Measurements from ENCODE around the gene DMD.
"Not testable (repeated sequence)": the region's sequence is repeated elsewhere in the genome, so short reads cannot be mapped to it uniquely, and the experiment has no call there.

Gene DMD

GRCh38 chrX:33211356-33212260, at the start of gene DMD:
TSS of gene DMD (minus strand) at chrX:33211549. CDS start at chrX:33211312, 237 bp downstream.
- DNase-seq, result peak; percentile 50

GRCh38 chrX:33252306-33252825, 41.0 kb upstream of the DMD start:
- no peak for DNase-seq

DNA sequence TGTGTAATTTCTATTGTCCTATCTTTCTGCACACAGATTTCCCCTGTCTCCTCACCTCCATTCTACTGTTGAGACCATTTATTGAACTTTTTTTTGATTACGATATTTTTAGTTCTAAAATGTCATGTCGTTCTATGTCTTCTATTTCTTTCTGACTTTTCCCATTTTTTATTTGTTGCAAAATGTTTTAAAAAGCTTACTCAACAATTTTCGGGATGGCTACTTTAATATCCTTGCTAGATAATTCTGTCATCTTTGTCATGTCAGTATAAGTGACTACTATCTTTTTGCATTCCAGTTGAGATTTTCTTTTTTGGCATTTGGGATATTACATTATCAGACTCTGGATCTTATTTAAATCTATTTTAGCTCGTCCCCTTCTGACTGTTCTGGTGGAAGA, 7.5 kb upstream of the DMD start:
- no peak for DNase-seq

DNA sequence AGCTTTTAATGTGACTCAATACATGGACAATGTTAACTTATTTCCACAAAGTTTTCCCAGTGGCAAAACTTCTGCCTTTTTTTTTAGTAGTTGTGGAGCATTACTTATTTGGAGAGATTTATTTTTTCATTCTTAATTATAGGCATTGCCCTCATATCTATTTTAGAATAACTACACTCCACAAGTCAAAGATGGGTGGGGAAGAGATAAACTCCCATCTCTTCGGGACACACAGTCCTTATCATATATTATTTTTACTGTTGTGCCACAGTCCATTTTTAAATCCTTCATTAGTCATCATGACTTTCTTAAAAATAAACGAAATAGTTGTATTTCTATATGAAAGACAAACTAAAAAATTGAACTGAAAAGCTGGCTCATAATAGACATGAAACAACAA, 1.2 kb downstream of the DMD start:
- no peak for DNase-seq

DNA sequence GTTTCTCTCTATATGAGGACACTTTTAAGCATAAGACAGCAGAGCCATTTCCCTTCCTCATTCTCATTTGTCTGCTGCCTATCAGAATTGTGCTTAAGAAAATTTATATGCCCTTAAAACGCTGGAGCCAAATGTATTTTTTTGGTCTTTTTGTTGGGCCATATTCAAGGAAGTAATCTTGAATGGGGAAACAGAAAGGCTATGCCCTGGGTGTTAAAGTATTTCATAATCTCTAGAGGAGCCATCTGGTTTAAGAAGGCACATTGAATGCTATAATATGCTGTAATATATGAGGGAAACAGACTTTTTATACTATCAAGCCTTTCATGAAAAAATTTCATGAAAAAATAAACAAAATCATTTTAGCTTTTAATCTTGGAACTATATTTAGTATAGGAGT, 4.3 kb downstream of the DMD start:
- no peak for DNase-seq

DNA sequence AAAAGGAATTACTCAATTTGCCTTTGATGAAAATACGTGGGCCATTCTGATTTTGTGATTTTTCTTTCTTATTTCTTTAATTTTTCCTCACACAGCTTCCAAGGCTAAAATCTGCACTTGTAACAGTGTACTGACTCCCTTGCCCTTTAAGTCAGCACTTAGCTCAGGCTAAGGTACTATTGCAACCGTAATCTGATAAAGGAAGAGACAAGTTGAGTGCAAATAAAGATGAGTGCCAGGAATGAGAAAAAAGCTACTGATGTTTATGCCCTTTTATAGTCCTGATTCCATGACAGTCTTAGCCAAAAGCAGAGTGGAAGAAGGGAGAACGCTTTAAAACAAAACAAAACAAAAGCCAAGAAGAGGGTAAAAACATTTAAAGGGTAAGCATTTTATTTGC, 6.0 kb downstream of the DMD start:
- DNase-seq, result no peak

- no peak for DNase-seq
Measured at GRCh38 chrX:33204889-33205288, 6.5 kb downstream of the DMD start.

- DNase-seq, result no peak
Measured at GRCh38 chrX:33198561-33199279, 12.6 kb downstream of the DMD start.

- DNase-seq, result no peak
Measured at GRCh38 chrX:33195698-33196097, 15.7 kb downstream of the DMD start.

GRCh38 chrX:33194876-33195433, 16.4 kb downstream of the DMD start:
- DNase-seq, result no peak

GRCh38 chrX:33194289-33194688, 17.1 kb downstream of the DMD start:
- DNase-seq, result no peak

- no peak for DNase-seq
Measured at GRCh38 chrX:33190016-33190415, 21.3 kb downstream of the DMD start.

- DNase-seq, result no peak
Measured at GRCh38 chrX:33188881-33189280, 22.5 kb downstream of the DMD start.

- no peak for DNase-seq
Measured at GRCh38 chrX:33188286-33188685, 23.1 kb downstream of the DMD start.

GRCh38 chrX:33184803-33185202, 26.5 kb downstream of the DMD start:
- not testable (repeated sequence) for DNase-seq

GRCh38 chrX:33183361-33183760, 28.0 kb downstream of the DMD start:
- peak; percentile 48 for DNase-seq

DNA sequence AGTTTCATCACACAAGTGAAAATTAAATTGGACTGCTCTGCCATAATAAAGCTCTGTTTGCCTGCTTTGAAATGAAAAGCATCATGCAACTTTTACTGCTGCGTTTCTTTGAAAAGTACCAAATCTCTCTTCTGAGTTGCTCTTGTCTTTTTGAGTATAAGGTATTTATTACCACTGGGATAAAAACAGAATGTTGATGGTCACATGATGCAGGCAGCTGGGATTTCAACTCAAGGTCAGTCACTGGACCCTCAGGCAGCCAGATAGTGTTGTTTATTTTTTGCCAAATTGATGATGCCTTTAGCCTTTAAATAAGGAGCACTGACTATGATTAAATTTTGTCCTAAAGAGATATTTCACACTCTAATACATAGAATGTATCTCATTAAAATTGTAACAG, 32.7 kb downstream of the DMD start:
- no peak for DNase-seq

DNA sequence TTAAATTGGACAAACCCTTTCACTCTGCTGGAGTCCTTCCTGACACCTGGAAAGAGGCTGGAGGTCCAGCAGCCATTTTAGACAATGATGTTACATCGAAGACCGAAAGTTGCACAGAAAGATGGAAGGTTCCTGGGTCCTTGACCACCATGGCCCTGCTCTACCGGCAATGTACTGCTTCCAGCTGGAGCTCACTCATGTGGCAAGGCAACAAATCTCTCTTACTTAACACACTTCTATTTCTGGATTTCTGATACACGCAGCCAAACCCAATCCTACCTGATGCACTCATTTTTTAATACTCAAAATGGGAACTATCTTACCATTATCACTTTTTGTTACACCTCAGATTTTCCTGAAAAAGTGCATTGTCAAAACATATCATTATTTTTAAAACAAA, 33.1 kb downstream of the DMD start:
- no peak for DNase-seq

GRCh38 chrX:33175201-33175600, 36.1 kb downstream of the DMD start:
- no peak for DNase-seq

DNA sequence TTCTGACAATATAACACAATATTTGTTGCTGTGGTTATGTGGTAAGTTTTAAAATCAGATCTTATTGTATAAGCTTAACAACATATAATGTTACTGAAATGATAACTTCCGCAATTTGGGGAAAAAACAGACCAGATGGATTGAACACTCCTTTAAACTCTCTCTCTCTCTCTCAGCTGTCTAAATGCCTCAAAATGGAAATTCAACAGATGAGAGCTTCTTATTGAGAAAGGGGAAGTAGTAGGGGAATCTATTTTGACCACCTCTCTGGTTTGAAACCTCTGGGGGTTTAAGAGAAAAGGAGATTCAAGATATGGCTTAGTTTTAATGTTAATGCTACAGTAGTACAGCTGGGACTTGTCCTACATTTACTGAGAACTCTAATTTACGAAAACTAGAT, 40.3 kb downstream of the DMD start:
- DNase-seq, result no peak

DNA sequence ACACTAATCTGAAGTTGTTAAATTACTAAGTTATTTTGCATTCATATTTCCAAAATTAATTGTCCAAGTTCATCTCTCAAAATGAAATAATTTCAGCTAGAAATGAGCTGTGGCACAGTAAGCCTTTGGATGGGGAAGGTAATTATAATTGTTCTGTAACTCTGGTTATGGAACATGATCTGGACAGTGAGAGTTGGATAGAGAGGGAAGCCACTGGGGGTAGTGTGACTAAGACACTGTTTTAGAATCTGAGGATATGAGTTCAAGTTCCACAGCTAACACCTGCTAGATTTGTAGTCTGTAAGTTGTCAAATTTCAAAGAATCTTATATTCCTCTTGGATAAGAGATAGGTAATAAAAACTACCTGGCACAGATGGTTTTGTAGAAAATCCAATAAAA, 49.5 kb downstream of the DMD start:
- DNase-seq, result no peak

DNA sequence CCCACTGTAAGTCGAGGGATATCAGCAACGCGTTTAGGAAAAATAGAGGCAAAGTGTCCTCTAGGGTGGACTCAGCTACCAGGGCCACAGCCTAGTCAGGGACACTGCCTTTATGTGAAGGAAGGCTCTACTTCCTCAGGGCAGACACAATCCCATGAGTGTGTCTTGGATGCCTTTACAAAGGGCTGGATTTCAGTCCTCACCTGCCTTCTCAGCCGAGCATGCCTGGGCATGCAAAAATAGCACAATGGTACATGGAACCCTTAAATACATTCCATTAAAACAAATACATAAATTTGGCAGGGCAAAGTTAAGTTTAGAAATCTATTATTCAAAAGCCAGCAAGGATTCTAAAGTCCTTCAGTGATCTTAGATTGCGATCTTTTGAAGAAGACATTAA, 51.1 kb downstream of the DMD start:
- DNase-seq, result no peak

DNA sequence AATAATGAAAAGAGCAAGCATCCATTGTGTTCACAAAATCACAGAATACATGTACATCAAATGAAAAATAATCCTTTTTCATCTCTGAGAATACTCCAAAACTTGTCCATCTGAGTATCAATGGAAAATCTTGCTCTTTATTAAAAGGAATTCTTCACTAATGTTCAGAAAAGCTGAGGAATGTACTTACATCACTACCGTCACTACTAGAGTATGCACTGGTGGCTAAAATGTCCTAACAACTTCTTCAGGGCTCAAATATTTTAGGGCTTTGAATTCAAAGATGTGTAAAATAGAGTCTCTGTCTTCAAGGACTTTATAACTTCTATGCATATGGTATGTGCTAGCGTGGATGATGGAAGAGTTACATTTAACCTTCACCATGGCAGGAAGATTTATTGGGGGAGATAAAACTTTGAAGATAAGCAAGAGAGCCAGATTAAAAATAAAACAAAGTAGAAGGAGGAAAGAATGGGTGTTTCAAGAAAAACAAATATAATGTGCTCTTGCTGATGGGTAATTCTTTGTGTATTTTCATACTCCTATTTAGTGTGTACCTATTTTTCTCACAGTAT, 55.1 kb downstream of the DMD start:
- no peak for DNase-seq

Data from right forelimb (tissue), 1 donor.